K562 (cell line): ENCODE data around the gene CAMK1D. TPM values are rescaled to one million over a fixed set of nuclear protein-coding genes. Genes with fewer than 3 reads are reported as not detected.

ENCODE experiments used
- ATAC-seq: fragments of 200-7000 bp; cut with Tn5 transposase; 3 replicates; pipeline ENCODE4 v1.9.1; 2020; ENCODE audit warnings: moderate library complexity
- BruUV-seq: library from RNA; stranded (reverse); fragments of 400-500 nt; replicated peaks from 2 replicates; lab custom pipeline; 2021; lab: Mats Ljungman, UMichigan
- CTCF ChIA-PET: fragments of 300-600 bp; formaldehyde crosslinking; extraction: SDS; loops from one replicate; lab custom pipeline; 2021; ENCODE audit warnings: low intra/inter-chr PET ratio; lab: Yijun Ruan, JAX
- POLR2A ChIA-PET: fragments of 300-600, 350-650 bp; sonication (Branson Sonifier 250); formaldehyde crosslinking; extraction: SDS; loops from one replicate; lab custom pipeline; 2021; ENCODE audit warnings: antibody characterized with exemption, inconsistent platforms; lab: Yijun Ruan, JAX
- DNase-seq, 4 experiments: peaks; one replicate each; pipeline versions ENCODE4 v3.0.0 to v3.0.0-alpha.2; 2011 to 2018; ENCODE audit warnings: low spot score in 3 of 4, mixed read lengths in 3 of 4; ENCODE audit errors: extremely low read depth in 1 of 4
- FAIRE-seq: peaks from 2 replicates; lab custom pipeline; 2011; peaks lifted over from hg19 to GRCh38; lab: Jason Lieb, UNC
- H2AFZ ChIP-seq: 2 replicates; pipeline ENCODE4 v1.6.0; 2011; ENCODE audit warnings: low read depth, low read length, control low read depth, inconsistent platforms
- H3K27ac ChIP-seq: fragments of 200-600 bp; 3 replicates; pipeline ENCODE4 v1.8.0; 2011; ENCODE audit warnings: low read depth, mild to moderate bottlenecking, control low read depth, inconsistent platforms, low read length, moderate library complexity, mixed read lengths; ENCODE audit errors: extremely low read depth
- H3K27me3 ChIP-seq, 2 experiments: fragments of 300-600 bp in 1 of 2; 2 replicates in 1 of 2; 3 replicates in 1 of 2; pipeline versions ENCODE4 v1.6.0 to v1.8.0; 2011; ENCODE audit warnings: inconsistent platforms in 2 of 2, low read length in 2 of 2, mild to moderate bottlenecking in 1 of 2, mixed read lengths in 1 of 2, moderate library complexity in 1 of 2; ENCODE audit not compliant: control insufficient read depth in 2 of 2, insufficient read depth in 2 of 2
- H3K36me3 ChIP-seq: fragments of 300-600 bp; 3 replicates; pipeline ENCODE4 v1.8.0; 2011; ENCODE audit warnings: mild to moderate bottlenecking, low read length, inconsistent platforms; ENCODE audit not compliant: control insufficient read depth, insufficient read depth
- H3K4me1 ChIP-seq, 2 experiments: fragments of 200-600 bp in 1 of 2; replicated peaks in 1 of 2; 2 replicates in 1 of 2; 3 replicates in 1 of 2; pipeline versions ENCODE4 v1.5.1 to v1.8.0; 2011; ENCODE audit warnings: inconsistent platforms in 2 of 2, low read length in 2 of 2, mild to moderate bottlenecking in 1 of 2, mixed read lengths in 1 of 2, moderate library complexity in 1 of 2; ENCODE audit not compliant: control insufficient read depth in 2 of 2, insufficient read depth in 2 of 2
- H3K4me2 ChIP-seq: 2 replicates; pipeline ENCODE4 v1.6.1; 2011; ENCODE audit warnings: low read length, control low read depth, inconsistent platforms, mixed read lengths; ENCODE audit not compliant: insufficient read depth
- H3K4me3 ChIP-seq: fragments of 200-600 bp; sonication (generic), shearing (Covaris generic); 2 replicates; pipeline ENCODE4 v1.5.1; 2016; ENCODE audit warnings: control low read depth, inconsistent platforms
- H3K79me2 ChIP-seq: fragments of 200-600 bp; 3 replicates; pipeline ENCODE4 v1.8.0; 2011; ENCODE audit warnings: low read length, inconsistent platforms; ENCODE audit not compliant: control insufficient read depth, insufficient read depth
- H3K9ac ChIP-seq, 2 experiments: 2 replicates each; pipeline versions ENCODE4 v1.6.0 to v1.6.1; 2011; ENCODE audit warnings: low read depth in 2 of 2, low read length in 2 of 2, control low read depth in 1 of 2, inconsistent platforms in 1 of 2, mild to moderate bottlenecking in 1 of 2, mixed read lengths in 1 of 2; ENCODE audit not compliant: insufficient read depth in 1 of 2
- H3K9me1 ChIP-seq: one replicate; pipeline ENCODE4 v1.6.0; 2011; ENCODE audit warnings: inconsistent platforms, mild to moderate bottlenecking, low read length, moderate library complexity; ENCODE audit not compliant: control insufficient read depth, insufficient read depth
- H3K9me3 ChIP-seq: replicated peaks from 2 replicates; pipeline ENCODE4 v1.5.1; 2011; ENCODE audit warnings: low read depth, low read length, inconsistent platforms; ENCODE audit not compliant: control insufficient read depth, insufficient read depth
- H4K20me1 ChIP-seq: replicated peaks from 2 replicates; pipeline ENCODE4 v1.6.1; 2011; ENCODE audit warnings: low read length, inconsistent platforms, mixed read lengths; ENCODE audit not compliant: control insufficient read depth, insufficient read depth
- BCOR ChIP-seq: fragments of 450-650 bp; IDR thresholded peaks from 2 replicates; pipeline ENCODE4 v1.6.1; 2016
- MECOM ChIP-seq: fragments of 250-450 bp; sonication (Bioruptor Pico); IDR thresholded peaks from 2 replicates; pipeline ENCODE4 v1.8.0; 2022; ENCODE audit warnings: inconsistent platforms
- NFATC3 ChIP-seq: fragments of 450-650 bp; IDR thresholded peaks from 2 replicates; pipeline ENCODE4 v1.6.1; 2017; ENCODE audit warnings: mild to moderate bottlenecking
- NFRKB ChIP-seq: fragments of 450-650 bp; IDR thresholded peaks from 2 replicates; pipeline ENCODE4 v1.6.1; 2016; ENCODE audit warnings: low read depth
- PTTG1 ChIP-seq: fragments of 450-650 bp; IDR thresholded peaks from 2 replicates; pipeline ENCODE4 v1.6.1; 2016; ENCODE audit warnings: low read depth, mild to moderate bottlenecking, missing genetic modification characterization, missing compliant biosample characterization
- SRSF7 ChIP-seq: fragments of 200-400 bp; formaldehyde crosslinking; optimal IDR thresholded peaks from 2 replicates; pipeline ENCODE3; 2017; ENCODE audit warnings: mild to moderate bottlenecking, low read depth, low read length
- TAF7 ChIP-seq: fragments of 450-650 bp; IDR thresholded peaks from 2 replicates; pipeline ENCODE4 v1.6.1; 2016; ENCODE audit warnings: missing genetic modification characterization, missing compliant biosample characterization
- ZNF184 ChIP-seq: sonication (generic); formaldehyde crosslinking; IDR thresholded peaks from 2 replicates; pipeline ENCODE4 v1.5.0; 2020; ENCODE audit warnings: missing genetic modification reagents
- ZNF24 ChIP-seq: fragments of 450-650 bp; IDR thresholded peaks from 2 replicates; pipeline ENCODE4 v1.6.1; 2016
- WGBS: fragments of 100-300 bp; shearing (Covaris generic); methylation state at CpG from one replicate; pipeline ENCODE4 v1.1.6; 2016; ENCODE audit warnings: low coverage, mixed read lengths; ENCODE audit not compliant: insufficient coverage; ENCODE audit errors: missing lambda C conversion rate; 5-methylcytosine and 5-hydroxymethylcytosine counted together
- in situ Hi-C: fragments of 300-500 bp; cut with MboI; formaldehyde crosslinking; loops from 4 replicates; pipeline ENCODE4 v1.15.0; 2018; ENCODE audit warnings: inconsistent platforms, mixed read lengths
- intact Hi-C: fragments of 100-400 bp; cut with micrococcal nuclease; formaldehyde crosslinking; loops from 2 replicates; pipeline ENCODE4 v1.14.2; 2022
- polyA plus RNA-seq, 8 experiments: library from polyadenylated mRNA; depleted of rRNA in 4 of 8; stranded (reverse) in 5 of 8; unstranded in 3 of 8; fragments of >200 nt; fragmentation: Nextera tagmentation in 2 of 8; fragmentation: Illumina TruSeq in 1 of 8; extraction: Ambion mirVana in 2 of 8; extraction: Trizol in 1 of 8; gene quantifications; 2 replicates each; pipeline versions ENCODE4 v1.2.1 to v1.2.3, GENCODE V29; 2011 to 2014; ENCODE audit warnings: inconsistent platforms in 1 of 8, missing spikeins in 1 of 8
- total RNA-seq, 7 experiments: library from RNA; depleted of rRNA in 6 of 7; stranded (reverse); fragments of >200 nt in 6 of 7; fragmentation: Illumina TruSeq in 2 of 7; extraction: Trizol in 2 of 7; gene quantifications; 2 replicates each; pipeline versions ENCODE4 v1.2.1 to v1.2.3, GENCODE V29; 2011 to 2021; ENCODE audit warnings: low replicate concordance in 1 of 7
- TF ChIP-seq, protein P1 (sequence below): IDR thresholded peaks from 2 replicates; pipeline ENCODE4 v1.6.1; 2011; ENCODE audit warnings: borderline replicate concordance, low read depth, mild to moderate bottlenecking, moderate library complexity, low read length; ENCODE audit not compliant: insufficient read depth, poor library complexity, severe bottlenecking
- TF ChIP-seq, protein P2 (sequence below), 3 experiments: IDR thresholded peaks in 2 of 3; conservative IDR thresholded peaks in 1 of 3; 2 replicates each; pipeline ENCODE4 v1.5.1; 2011 to 2012; ENCODE audit warnings: low read length in 3 of 3, mild to moderate bottlenecking in 3 of 3, control low read depth in 2 of 3, improper control_type of control experiment in 1 of 3, inconsistent platforms in 1 of 3, low read depth in 1 of 3, mixed read lengths in 1 of 3, moderate library complexity in 1 of 3; ENCODE audit not compliant: insufficient read depth in 2 of 3
- TF ChIP-seq, protein P3 (sequence below): fragments of 250-450 bp; sonication (Bioruptor Pico); IDR thresholded peaks from 2 replicates; pipeline ENCODE4 v1.6.1; 2021; ENCODE audit warnings: mild to moderate bottlenecking

CAMK1D gene
- total and polyA plus RNA-seq, 9 of the 15 experiments (the other 6 are each of a cell fraction or from before 2014, with no cell fraction given) = 0.12 to 0.24 (median 0.20) TPM; not detected in 5

DNA sequence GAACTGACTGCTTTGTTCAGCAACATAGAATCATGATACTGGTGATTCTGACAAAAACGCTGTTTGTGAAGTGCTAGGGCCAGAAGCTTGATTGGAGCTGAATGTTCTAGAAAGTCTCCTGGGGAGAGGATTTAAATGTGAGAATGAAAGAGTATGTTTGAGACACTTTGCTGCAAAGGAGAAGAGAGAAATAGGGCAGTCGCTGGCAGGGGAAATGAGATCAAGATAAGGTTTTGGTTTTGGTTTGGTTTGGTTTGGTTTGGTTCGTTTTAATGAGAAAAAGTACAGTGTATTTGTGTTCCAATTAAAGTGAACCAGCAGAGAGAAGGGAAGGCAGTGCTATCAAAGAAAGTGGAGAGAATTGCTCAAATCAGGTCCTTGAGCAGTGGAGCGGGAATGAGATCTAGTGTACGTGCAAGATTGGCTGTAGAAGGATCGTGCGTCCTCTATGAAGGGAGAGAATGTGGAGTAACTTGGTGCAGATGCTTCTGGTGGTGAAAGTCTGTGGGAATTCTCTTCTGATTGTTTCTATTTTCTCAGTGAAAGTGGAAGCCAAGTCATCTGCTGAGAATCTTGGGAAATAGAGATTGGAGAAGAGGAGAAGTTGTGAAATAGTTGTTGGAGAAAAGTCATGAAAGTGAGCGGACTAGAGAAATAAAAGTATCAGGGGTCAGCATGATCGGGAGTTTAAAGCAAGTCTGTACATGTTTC, 381.6 kb downstream of the CAMK1D start:
- Histone ChIP-seq H3K27ac (no peak overlapping the region), H4K20me1 (no peaks in the 10 kb centered on the region), H3K9me3 (no peaks in the 10 kb centered on the region), H3K9me1 (no peaks in the 10 kb centered on the region), H3K4me1 (no peaks in the 10 kb centered on the region; a peak in 1 of 5 replicates), H3K27me3 (peaks cover 13 to 44% of the 10 kb centered on the region in 2 experiments; a peak in 4 of 5 replicates), H2AFZ (no peak overlapping the region), H3K4me2 (no peak overlapping the region), H3K36me3 (no peaks in the 10 kb centered on the region), H3K4me3 (no peak overlapping the region), H3K79me2 (no peaks in the 10 kb centered on the region), H3K9ac (no peak overlapping the region)
- intact Hi-C loops (no loop called here), in situ Hi-C loops (no loop called here)
- no peak for TF ChIP-seq ZNF184 (CRISPR knock-in tag)
- TF ChIP-seq MECOM (CRISPR knock-in tag) = no peak
- TF ChIP-seq, protein P1, sequence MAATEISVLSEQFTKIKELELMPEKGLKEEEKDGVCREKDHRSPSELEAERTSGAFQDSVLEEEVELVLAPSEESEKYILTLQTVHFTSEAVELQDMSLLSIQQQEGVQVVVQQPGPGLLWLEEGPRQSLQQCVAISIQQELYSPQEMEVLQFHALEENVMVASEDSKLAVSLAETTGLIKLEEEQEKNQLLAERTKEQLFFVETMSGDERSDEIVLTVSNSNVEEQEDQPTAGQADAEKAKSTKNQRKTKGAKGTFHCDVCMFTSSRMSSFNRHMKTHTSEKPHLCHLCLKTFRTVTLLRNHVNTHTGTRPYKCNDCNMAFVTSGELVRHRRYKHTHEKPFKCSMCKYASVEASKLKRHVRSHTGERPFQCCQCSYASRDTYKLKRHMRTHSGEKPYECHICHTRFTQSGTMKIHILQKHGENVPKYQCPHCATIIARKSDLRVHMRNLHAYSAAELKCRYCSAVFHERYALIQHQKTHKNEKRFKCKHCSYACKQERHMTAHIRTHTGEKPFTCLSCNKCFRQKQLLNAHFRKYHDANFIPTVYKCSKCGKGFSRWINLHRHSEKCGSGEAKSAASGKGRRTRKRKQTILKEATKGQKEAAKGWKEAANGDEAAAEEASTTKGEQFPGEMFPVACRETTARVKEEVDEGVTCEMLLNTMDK = no peak
- TF ChIP-seq NFATC3 = no peak
- TF ChIP-seq, protein P2, sequence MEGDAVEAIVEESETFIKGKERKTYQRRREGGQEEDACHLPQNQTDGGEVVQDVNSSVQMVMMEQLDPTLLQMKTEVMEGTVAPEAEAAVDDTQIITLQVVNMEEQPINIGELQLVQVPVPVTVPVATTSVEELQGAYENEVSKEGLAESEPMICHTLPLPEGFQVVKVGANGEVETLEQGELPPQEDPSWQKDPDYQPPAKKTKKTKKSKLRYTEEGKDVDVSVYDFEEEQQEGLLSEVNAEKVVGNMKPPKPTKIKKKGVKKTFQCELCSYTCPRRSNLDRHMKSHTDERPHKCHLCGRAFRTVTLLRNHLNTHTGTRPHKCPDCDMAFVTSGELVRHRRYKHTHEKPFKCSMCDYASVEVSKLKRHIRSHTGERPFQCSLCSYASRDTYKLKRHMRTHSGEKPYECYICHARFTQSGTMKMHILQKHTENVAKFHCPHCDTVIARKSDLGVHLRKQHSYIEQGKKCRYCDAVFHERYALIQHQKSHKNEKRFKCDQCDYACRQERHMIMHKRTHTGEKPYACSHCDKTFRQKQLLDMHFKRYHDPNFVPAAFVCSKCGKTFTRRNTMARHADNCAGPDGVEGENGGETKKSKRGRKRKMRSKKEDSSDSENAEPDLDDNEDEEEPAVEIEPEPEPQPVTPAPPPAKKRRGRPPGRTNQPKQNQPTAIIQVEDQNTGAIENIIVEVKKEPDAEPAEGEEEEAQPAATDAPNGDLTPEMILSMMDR (IDR thresholded peaks at IDR 0.05 in 2 of 3, conservative IDR thresholded peaks at IDR 0.05 in 1 of 3; ENCODE audit: insufficient read depth in 2 of 3, low read depth in 1 of 3, low read length in 3 of 3) = no peak
- no peak for TF ChIP-seq BCOR
- no peak for TF ChIP-seq PTTG1 (tag)
- TF ChIP-seq, protein P3, sequence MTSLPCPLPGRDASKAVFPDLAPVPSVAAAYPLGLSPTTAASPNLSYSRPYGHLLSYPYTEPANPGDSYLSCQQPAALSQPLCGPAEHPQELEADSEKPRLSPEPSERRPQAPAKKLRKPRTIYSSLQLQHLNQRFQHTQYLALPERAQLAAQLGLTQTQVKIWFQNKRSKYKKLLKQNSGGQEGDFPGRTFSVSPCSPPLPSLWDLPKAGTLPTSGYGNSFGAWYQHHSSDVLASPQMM = no peak
- TF ChIP-seq ZNF24 = no peak
- TF ChIP-seq NFRKB = no peak
- no peak for TF ChIP-seq SRSF7
- TF ChIP-seq TAF7 (tag) = no peak
- CTCF ChIA-PET = interaction anchor here (0.6 kb wide), 2 partner anchors 352 to 524 kb away, joined by 3 read pairs; no protein-coding TSS in a partner anchor
- no peak for DNase-seq
- ATAC-seq = no peak
- BruUV-seq = no TSS peak
- POLR2A ChIA-PET = no interaction called here
- WGBS = 3% methylated on average over 9 of the region's 9 CpGs
- no peak for FAIRE-seq
